Colon (tissue), 2 donors: ENCODE data around the gene IGLL1.
"Not testable (repeated sequence)": the region's sequence is repeated elsewhere in the genome, so short reads cannot be mapped to it uniquely, and the experiment has no call there.

Experiments
- FAIRE-seq: peaks from 2 replicates; lab custom pipeline; 2012; peaks lifted over from hg19 to GRCh38; lab: Jason Lieb, UNC
- donor health status: control.
- donor health status: control.

IGLL1 gene

DNA sequence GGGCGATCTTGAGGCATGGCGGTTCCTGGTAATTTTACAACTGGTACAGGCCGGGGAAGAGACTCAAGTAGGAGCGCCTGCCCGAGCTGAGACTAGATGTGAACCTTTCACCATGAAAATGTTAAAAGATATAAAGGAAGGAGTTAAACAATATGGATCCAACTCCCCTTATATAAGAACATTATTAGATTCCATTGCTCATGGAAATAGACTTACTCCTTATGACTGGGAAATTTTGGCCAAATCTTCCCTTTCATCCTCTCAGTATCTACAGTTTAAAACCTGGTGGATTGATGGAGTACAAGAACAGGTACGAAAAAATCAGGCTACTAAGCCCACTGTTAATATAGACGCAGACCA is 40.3 kb downstream of the IGLL1 start:
- FAIRE-seq: not testable (repeated sequence)

- no peak for FAIRE-seq
Measured at GRCh38 chr22:23539135-23539838, 40.8 kb downstream of the IGLL1 start.

GRCh38 chr22:23538696-23539030 is 41.4 kb downstream of the IGLL1 start:
- FAIRE-seq: not testable (repeated sequence)

GRCh38 chr22:23537830-23538695 is 42.0 kb downstream of the IGLL1 start:
- FAIRE-seq: not testable (repeated sequence)

DNA sequence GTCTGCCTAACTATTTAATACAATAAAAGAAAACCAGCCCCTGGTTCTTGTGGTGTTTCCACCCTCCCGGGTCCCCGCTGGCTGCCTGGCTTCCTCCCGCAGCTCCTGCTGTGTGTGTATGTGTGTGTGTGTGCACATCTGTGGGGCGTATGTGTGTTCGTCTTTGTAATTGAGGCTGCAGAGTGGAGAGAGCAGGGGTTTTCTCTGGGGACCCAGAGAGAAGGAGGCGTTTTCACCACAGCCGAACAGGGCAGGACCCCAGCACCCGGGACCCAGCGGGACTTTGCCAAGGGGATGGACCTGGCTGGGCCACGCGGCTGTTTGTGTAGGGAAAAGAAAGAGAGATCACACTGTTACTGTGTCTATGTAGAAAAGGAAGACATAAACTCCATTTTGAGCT is 42.7 kb downstream of the IGLL1 start:
- no peak for FAIRE-seq

GRCh38 chr22:23536821-23537345 is 43.2 kb downstream of the IGLL1 start:
- no peak for FAIRE-seq

DNA sequence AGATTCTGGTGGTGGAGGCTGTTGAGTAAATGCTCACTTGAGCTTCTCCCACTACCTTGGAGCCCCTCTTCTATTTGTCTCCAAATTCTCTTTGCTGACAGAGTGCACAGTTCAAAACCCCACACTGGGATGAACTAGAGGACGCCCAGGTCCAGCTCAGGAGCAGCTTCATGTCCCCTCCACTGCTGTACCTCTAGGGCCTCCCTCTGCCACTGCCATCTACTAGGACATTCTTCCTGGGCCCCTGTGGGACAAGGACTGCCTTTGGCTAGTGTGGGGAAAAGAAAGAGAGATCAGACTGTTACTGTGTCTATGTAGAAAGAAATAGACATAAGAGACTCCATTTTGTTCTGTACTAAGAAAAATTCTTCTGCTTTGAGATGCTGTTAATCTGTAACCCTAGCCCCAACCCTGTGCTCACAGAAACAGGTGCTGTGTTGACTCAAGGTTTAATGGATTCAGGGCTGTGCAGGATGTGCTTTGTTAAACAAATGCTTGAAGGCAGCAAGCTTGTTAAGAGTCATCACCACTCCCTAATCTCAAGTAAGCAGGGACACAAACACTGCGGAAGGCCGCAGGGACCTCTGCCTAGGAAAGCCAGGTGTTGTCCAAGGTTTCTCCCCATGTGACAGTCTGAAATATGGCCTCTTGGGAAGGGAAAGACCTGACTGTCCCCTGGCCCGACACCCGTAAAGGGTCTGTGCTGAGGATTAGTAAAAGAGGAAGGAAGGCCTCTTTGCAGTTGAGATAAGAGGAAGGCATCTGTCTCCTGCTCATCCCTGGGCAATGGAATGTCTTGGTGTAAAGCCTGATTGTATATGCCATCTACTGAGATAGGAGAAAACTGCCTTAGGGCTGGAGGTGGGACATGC is 44.1 kb downstream of the IGLL1 start:
- FAIRE-seq: not testable (repeated sequence)

DNA sequence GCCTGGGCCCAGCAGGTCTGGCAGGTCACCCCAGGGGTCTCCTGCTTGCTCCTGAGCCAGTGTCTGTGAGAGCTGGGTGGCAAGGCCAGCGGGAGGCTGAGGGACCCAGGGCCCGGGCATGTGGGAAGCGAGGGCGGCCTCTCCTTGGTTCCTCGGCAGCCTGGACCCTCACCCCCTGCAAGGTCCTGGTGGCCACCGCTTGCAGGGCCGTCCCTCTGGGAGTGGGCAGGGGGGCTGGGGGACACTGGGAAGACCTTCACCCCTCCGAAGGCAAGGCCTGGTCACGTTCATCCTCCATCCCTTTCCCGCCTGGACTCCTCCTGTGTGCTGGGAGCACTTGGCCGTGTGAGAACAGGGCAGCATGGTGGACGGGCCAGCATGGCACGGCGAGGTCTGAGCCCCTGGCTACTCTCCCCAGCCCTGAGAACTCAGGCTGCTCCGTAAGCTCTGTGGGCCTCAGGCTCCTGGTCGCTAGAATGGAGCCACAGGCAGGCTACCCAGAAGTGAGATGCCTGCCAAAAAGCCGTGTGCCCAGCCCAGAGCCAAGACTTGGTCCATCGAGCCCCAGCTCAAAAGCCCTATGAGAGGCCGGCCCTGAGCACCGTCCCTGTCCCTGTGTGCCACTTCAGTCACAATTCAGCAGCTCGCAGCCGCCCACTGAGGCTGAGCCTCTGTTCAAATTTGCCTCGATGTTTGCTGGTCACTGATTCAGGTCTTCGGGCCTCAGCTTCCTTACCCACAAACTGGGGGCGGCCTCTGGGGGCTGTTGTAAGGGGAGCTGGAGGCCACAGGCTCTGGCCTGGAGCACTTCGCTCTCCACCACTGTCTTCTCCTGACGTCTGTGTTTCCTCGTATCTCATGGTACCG is 45.0 kb downstream of the IGLL1 start:
- no peak for FAIRE-seq

GRCh38 chr22:23534201-23534850 is 45.8 kb downstream of the IGLL1 start:
- no peak for FAIRE-seq

- no peak for FAIRE-seq
Measured at GRCh38 chr22:23533771-23534191, 46.3 kb downstream of the IGLL1 start.

GRCh38 chr22:23533328-23533762 is 46.7 kb downstream of the IGLL1 start:
- FAIRE-seq: no peak

- no peak for FAIRE-seq
Measured at GRCh38 chr22:23532731-23533130, 47.4 kb downstream of the IGLL1 start.

DNA sequence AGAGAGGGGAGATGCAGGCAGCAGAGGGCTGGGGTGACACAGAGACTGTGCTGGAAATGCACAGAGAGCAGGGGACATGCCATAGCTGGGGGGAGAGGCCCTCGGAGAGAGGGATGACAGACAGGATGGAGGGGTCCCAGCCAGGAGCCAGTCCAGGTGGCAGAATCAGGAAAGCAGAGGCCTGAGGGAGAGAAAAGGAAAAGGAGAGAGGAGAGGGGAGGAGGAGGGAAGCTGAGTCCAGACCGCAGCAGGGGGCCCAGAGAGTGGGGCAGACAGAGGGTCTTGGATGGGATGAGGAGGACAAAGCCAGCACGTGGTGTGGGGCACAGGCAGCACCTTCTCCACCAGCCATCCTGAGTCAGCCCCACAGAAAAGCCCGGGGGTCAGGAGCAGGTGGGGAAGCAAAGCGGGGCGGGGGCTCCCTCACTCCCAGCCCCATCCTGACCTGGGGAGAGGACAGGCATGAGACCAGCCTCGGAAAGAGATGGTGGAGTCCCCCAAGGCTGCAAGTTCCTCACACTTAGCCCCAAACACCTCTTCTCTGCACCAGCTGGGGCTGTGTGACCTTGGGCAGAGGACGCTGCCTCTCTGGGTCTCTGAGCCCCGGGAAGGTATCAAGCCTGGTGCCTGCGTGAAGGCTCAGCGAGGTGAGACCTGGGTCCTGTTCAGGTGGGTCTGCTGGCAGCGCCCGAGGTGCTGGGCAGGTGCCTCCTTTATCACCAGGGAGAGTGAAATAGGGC is 48.0 kb downstream of the IGLL1 start:
- no peak for FAIRE-seq

GRCh38 chr22:23531283-23531956 is 48.7 kb downstream of the IGLL1 start:
- no peak for FAIRE-seq

GRCh38 chr22:23530766-23531282 is 49.3 kb downstream of the IGLL1 start:
- FAIRE-seq: no peak

GRCh38 chr22:23530106-23530505 is 50.0 kb downstream of the IGLL1 start:
- FAIRE-seq: no peak

GRCh38 chr22:23529166-23530103 is 50.7 kb downstream of the IGLL1 start:
- FAIRE-seq: no peak
